Measurements from ENCODE around the gene CEP250. TPM values are rescaled to one million over a fixed set of nuclear protein-coding genes. Genes with fewer than 3 reads are reported as not detected.

CEP250 gene
- total RNA-seq, 1 experiment from 2014 or later = 42.3 TPM

- ChIA-PET CTCF (no interaction called here), RAD21 (ENCODE audit: low non-redundant PET in 1 of 2, low total read pairs in 2 of 2, uncharacterized antibody in 2 of 2, unreplicated experiment in 2 of 2) (no interaction called here), POLR2A (no interaction called here)
- no peak for TF ChIP-seq ZBTB33 (IDR thresholded peaks at IDR 0.05; ENCODE audit: extremely low read depth, insufficient replicate concordance, low read length)
- TF ChIP-seq MAX (IDR thresholded peaks at IDR 0.05) = no peak
- TF ChIP-seq CTCF (IDR thresholded peaks at IDR 0.05 in 2 of 3, conservative IDR thresholded peaks at IDR 0.05 in 1 of 3; ENCODE audit: borderline replicate concordance in 1 of 3, insufficient read depth in 1 of 3, low read depth in 2 of 3, low read length in 2 of 3) = no peak
- no peak for TF ChIP-seq RAD21 (IDR thresholded peaks at IDR 0.05; ENCODE audit: low read depth)
- TF ChIP-seq JUND (IDR thresholded peaks at IDR 0.05) = no peak
- TF ChIP-seq POLR2AphosphoS5 (IDR thresholded peaks at IDR 0.05; ENCODE audit: low read depth, low read length) = no peak
- TF ChIP-seq REST (IDR thresholded peaks at IDR 0.05; ENCODE audit: low read depth) = no peak
- TF ChIP-seq YY1 (IDR thresholded peaks at IDR 0.05; ENCODE audit: extremely low read depth, insufficient replicate concordance, low read depth, low read length) = no peak
- TF ChIP-seq ZNF274 (IDR thresholded peaks at IDR 0.05; ENCODE audit: low read depth, low read length) = no peak
- no peak for TF ChIP-seq POLR2A (IDR thresholded peaks at IDR 0.05; ENCODE audit: borderline replicate concordance, extremely low read depth, insufficient read depth, insufficient read length)
- TF ChIP-seq SRF (IDR thresholded peaks at IDR 0.05; ENCODE audit: low read depth) = no peak
- no peak overlapping the region for H2AFZ ChIP-seq (ENCODE audit: low read depth, low read length, poor library complexity, severe bottlenecking)
- no peak overlapping the region for H3K27ac ChIP-seq (ENCODE audit: low read depth, low read length)
- H3K4me3 ChIP-seq (replicated peaks in 1 of 2; ENCODE audit: low read depth in 1 of 2, low read length in 2 of 2) = no peak overlapping the region
- no peak overlapping the region for H3K9ac ChIP-seq (ENCODE audit: low read length)
- no TSS peak for BruUV-seq (replicated peaks)
- DNase-seq (ENCODE audit: low read depth, low spot score) (no peak), ATAC-seq (no peak)
- no peaks in the 10 kb centered on the region for H3K36me3 ChIP-seq (ENCODE audit: control insufficient read depth in 1 of 2, insufficient read depth in 2 of 2, low read length in 2 of 2)
- H3K4me2 ChIP-seq (ENCODE audit: low read length) = 0 out of 2 replicates have a peak overlapping the region, but pooled peaks have one; percentile 23
- intact Hi-C loops (cut with micrococcal nuclease) = no loop called here
- no peaks in the 10 kb centered on the region for H3K27me3 ChIP-seq (ENCODE audit: insufficient read depth, low read length)
- no peaks in the 10 kb centered on the region for H4K20me1 ChIP-seq (ENCODE audit: insufficient read depth)
- H3K9me2 ChIP-seq (ENCODE audit: insufficient read depth) = no peaks in the 10 kb centered on the region
- H3K9me3 ChIP-seq (ENCODE audit: control insufficient read depth in 1 of 2, insufficient read depth in 1 of 2, low read depth in 1 of 2, low read length in 2 of 2) = no peaks in the 10 kb centered on the region
- H3K4me1 ChIP-seq (ENCODE audit: control insufficient read depth in 1 of 2, insufficient read depth in 2 of 2, low read length in 2 of 2) = peaks cover 0 to 6% of the 10 kb centered on the region in 2 experiments; a peak in 2 of 4 replicates
- H3K79me2 ChIP-seq (ENCODE audit: insufficient read depth, low read length) = no peaks in the 10 kb centered on the region
Measured at GRCh38 chr20:35525639-35526038, 70.2 kb downstream of the CEP250 start.

Measured in HCT116 (cell line).